HK-2 (cell line): Measurements from ENCODE around the gene DVL3.
A peak's percentile ranks its signal among the peaks of the same experiment; 100 is the strongest.

Experiments used
- DNase-seq: peaks from one replicate; pipeline ENCODE4 v3.0.0-alpha.2; 2018; ENCODE audit not compliant: unreplicated experiment

Gene DVL3

DNA sequence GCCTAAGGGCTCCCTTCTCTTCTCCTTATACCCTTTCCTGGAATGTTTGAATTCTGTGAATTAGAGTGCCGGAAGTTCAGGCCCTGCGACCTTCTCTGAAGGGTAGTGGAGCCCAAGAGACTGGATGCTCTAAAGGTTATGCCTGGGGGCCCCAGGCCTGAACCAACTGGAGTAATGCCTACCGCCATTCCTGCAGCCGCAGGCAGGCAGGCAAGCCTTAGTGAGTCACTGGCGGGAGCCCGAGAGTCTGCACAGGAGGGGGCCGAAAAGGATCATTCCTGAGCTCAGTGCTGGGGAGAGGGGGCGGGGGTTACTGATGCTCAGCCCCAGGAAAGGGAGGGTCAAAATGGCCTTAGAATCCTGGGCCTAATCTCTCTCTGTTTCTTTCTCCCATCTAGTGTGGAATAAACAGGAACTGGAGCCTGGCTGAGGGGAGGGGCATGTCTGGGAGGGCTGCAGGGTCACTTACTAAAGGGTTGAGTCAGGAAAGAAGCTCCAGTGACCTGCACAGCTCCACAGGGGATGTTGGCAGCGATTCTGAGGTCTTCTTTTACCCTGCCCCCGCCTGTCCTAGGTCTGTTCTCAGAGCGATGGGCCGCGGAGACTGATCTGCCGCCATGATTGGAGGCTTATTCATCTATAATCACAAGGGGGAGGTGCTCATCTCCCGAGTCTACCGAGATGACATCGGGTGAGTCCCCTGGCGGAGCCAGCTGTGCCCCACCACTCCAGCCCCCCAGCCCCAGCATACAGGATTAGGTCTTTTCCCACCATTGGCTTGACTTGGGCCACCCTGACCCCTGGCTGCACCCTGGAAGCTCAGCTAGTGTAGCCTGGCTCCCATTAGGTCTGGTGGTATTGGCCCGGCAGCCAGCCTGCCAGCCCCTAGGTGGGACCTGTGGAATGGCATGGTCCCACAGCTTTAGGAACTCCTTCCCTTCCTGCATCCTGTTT, 21.5 kb downstream of the DVL3 start:
- peak; percentile 96 for DNase-seq

GRCh38 chr3:184177331-184177731, 22.2 kb downstream of the DVL3 start:
- DNase-seq = peak; percentile 54

DNA sequence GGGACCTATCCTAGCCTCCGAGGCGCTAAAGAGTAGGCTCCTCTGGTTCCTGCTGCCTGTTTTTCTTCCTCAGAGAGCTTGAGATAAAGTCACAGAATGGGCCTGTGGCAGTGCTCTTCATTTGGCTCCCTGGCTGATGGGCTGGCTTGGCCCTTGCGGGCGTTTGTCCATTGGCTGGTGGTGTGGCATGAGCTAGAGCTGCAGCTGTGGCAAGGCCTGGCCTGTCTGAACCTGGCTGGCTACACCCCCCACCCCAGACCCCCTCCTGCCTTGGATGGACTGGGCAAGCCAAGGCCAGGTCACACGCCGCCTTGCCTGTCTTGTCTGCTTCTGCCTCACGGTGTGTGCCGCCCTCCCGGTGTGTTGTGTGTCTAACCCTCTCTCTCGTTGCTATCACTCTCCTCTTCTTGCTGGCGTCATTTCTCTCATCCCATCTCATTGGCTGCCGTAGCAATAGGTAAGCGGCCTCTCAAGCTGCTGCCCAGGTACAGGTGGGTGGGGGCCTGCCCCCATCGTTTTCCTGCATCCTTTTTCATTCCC, 22.7 kb downstream of the DVL3 start:
- no peak for DNase-seq

DNA sequence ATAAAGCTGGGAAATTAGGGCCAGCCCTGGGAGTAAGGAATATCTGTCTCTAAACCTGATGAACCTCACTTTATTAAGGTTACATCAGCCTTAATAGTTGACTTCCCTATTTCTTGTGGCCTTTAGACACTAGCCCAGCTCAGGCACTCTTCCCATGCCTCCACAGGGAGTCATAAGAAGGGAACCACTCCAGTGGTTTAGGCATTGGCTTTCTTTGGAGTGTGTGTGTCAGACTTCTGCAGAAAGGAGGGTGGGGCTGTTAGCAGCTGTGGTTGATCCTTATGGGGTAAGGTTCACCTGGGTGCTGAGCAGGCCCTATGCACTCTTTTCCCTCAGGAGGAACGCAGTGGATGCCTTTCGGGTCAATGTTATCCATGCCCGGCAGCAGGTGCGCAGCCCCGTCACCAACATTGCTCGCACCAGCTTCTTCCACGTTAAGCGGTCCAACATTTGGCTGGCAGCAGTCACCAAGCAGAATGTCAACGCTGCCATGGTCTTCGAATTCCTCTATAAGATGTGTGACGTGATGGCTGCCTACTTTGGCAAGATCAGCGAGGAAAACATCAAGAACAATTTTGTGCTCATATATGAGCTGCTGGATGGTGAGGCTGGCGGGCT, 23.5 kb downstream of the DVL3 start:
- no peak for DNase-seq

DNA sequence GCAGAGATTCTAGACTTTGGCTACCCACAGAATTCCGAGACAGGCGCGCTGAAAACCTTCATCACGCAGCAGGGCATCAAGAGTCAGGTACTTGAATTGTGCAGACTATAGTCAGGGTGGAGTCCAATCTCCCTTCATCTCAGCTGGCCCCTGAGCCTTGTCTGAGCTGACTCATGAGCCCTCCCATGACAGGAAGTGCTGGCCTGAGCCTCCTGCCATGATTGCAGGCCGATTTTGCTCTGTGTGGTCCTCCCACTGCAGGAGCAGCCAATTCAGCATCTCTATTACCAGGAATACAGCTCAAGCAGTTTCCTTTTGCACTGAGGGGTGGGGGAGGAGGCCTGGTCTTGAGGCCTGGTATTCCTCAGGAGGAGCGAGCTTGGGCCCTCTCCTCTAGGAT, 25.0 kb downstream of the DVL3 start:
- DNase-seq = peak; percentile 48

- no peak for DNase-seq
These were observed 26.4 kb downstream of the DVL3 start for GRCh38 chr3:184181596-184181995.

GRCh38 chr3:184183679-184184078, 28.5 kb downstream of the DVL3 start:
- DNase-seq = no peak

GRCh38 chr3:184184546-184185230, 29.5 kb downstream of the DVL3 start:
- no peak for DNase-seq

- peak; percentile 100 for DNase-seq
These were observed 30.4 kb downstream of the DVL3 start for GRCh38 chr3:184185461-184186183.

GRCh38 chr3:184186184-184186901, 31.2 kb downstream of the DVL3 start, which contains the start of gene ABCF3:
Gene ABCF3, plus strand, starts transcription at chr3:184186199. Its CDS starts 9 bp downstream, at chr3:184186208.
- no peak for DNase-seq

GRCh38 chr3:184186902-184187207, 31.7 kb downstream of the DVL3 start:
- no peak for DNase-seq

- DNase-seq = no peak
These were observed 32.9 kb downstream of the DVL3 start for GRCh38 chr3:184188080-184188479.

GRCh38 chr3:184189421-184189820, 34.2 kb downstream of the DVL3 start:
- DNase-seq = no peak

- no peak for DNase-seq
These were observed 37.7 kb downstream of the DVL3 start for GRCh38 chr3:184192889-184193288.

GRCh38 chr3:184193991-184194539, 38.9 kb downstream of the DVL3 start:
- DNase-seq = no peak

- DNase-seq = no peak
These were observed 41.4 kb downstream of the DVL3 start for GRCh38 chr3:184196536-184196935.

DNA sequence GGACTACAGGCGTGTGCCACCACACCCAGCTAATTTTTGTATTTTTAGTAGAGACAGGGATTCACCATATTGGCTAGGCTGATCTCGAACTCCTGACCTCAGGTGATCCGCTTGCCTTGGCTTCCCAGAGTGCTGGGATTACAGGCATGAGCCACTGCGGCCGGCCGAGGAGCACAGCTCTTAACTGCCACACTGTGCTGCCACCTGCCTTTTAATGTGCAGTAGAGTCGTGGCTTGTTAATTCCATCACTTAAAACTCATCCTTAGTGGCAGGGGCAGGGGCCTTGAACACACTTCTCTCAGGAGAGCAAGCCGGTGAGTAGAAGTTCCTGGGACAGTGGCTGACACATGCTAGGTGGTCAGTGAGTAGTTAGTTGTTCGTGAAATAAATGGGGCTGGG, 43.3 kb downstream of the DVL3 start:
- no peak for DNase-seq

DNA sequence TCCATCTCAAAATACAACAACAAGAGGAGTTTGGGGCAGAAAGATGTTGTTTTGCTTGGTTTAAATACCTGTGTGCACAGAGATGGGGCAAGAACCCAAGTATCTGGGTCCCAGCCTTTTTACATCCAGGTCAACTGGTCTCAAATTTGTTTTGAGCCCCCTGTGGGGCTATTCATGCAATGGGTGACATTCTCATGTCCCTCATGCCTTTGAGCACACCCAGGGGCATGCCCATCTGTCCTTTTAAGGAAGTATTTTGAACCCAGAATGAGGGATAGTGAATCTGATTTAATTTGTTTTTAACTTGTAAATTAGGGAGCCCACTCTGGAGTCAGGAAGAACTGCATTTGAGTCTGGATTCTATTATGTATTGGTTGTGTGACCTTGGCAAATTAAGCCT, 45.6 kb downstream of the DVL3 start:
- DNase-seq = no peak

DNA sequence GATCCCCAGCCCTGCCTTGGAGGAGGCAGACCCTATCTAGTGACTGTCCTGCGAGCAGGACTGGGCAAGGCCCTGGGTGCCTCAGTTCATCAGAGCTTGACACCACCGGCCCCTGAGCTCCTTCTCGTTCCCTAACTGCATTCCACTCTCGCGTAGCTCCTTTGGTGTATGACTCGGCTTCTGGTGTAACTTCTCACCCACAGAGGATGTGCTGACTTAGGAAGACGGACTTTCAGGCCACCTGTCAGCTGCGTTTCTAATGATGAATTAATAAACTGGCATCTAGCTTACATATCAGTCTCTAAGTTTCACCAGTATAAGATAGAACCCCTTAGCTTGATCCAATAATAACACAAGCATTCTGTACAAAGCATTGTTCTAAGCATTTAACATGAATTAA, 48.3 kb downstream of the DVL3 start:
- no peak for DNase-seq

GRCh38 chr3:184209146-184209923, 54.2 kb downstream of the DVL3 start:
- no peak for DNase-seq
